ENCODE measurements around the gene TMEM266.

TMEM266 gene

GRCh38 chr15:76163457-76164295 lies 103.9 kb downstream of the TMEM266 start:
- no peak overlapping the region for H3K4me3 ChIP-seq (ENCODE audit: low read depth, low read length)
- DNase-seq (ENCODE audit: low read depth), result no peak
- TF ChIP-seq CTCF (IDR thresholded peaks at IDR 0.05; ENCODE audit: low read depth, low read length, missing control alignments), result no peak

GRCh38 chr15:76164602-76165001 lies 104.8 kb downstream of the TMEM266 start:
- TF ChIP-seq CTCF (IDR thresholded peaks at IDR 0.05; ENCODE audit: low read depth, low read length, missing control alignments), result no peak
- DNase-seq (ENCODE audit: low read depth), result no peak
- H3K4me3 ChIP-seq (ENCODE audit: low read depth, low read length), result no peak overlapping the region

- no peak for TF ChIP-seq CTCF (IDR thresholded peaks at IDR 0.05; ENCODE audit: low read depth, low read length, missing control alignments)
- no peak overlapping the region for H3K4me3 ChIP-seq (ENCODE audit: low read depth, low read length)
- no peak for DNase-seq (ENCODE audit: low read depth)
Observed at GRCh38 chr15:76165951-76166350, 106.2 kb downstream of the TMEM266 start.

GRCh38 chr15:76168237-76168984 lies 108.6 kb downstream of the TMEM266 start:
- no peak for DNase-seq (ENCODE audit: low read depth)
- no peak overlapping the region for H3K4me3 ChIP-seq (ENCODE audit: low read depth, low read length)
- no peak for TF ChIP-seq CTCF (IDR thresholded peaks at IDR 0.05; ENCODE audit: low read depth, low read length, missing control alignments)

GRCh38 chr15:76169018-76169417 lies 109.2 kb downstream of the TMEM266 start:
- TF ChIP-seq CTCF (IDR thresholded peaks at IDR 0.05; ENCODE audit: low read depth, low read length, missing control alignments), result no peak
- H3K4me3 ChIP-seq (ENCODE audit: low read depth, low read length), result no peak overlapping the region
- no peak for DNase-seq (ENCODE audit: low read depth)

GRCh38 chr15:76169911-76170800 lies 110.4 kb downstream of the TMEM266 start:
- no peak for DNase-seq (ENCODE audit: low read depth)
- no peak overlapping the region for H3K4me3 ChIP-seq (ENCODE audit: low read depth, low read length)
- TF ChIP-seq CTCF (IDR thresholded peaks at IDR 0.05; ENCODE audit: low read depth, low read length, missing control alignments), result no peak

All from GM12864 (cell line).